Liver (tissue), 9 donors: ENCODE data around the gene PLCL1. TPM values are rescaled to one million over a fixed set of nuclear protein-coding genes. Genes with fewer than 3 reads are reported as not detected.

Experiments used
- DNase-seq: peaks from one replicate; pipeline ENCODE4 v3.0.0-alpha.2; 2017; ENCODE audit warnings: low spot score
- H3K27ac ChIP-seq, 2 donors: one replicate each; pipeline ENCODE4 v1.7.0; 2013; ENCODE audit warnings: inconsistent platforms in 2 of 2, low read length in 2 of 2, control low read depth in 1 of 2, low read depth in 1 of 2, mild to moderate bottlenecking in 1 of 2
- H3K27me3 ChIP-seq, 4 donors: one replicate each; pipeline versions ENCODE4 v1.6.1 to v1.7.0; 2013; ENCODE audit warnings: low read length in 3 of 4, inconsistent platforms in 1 of 4, mild to moderate bottlenecking in 1 of 4, moderate library complexity in 1 of 4; ENCODE audit not compliant: control insufficient read depth in 4 of 4, insufficient read depth in 4 of 4
- H3K36me3 ChIP-seq, 4 donors: one replicate each; pipeline versions ENCODE4 v1.6.1 to v1.7.0; 2013; ENCODE audit warnings: low read length in 3 of 4, mild to moderate bottlenecking in 3 of 4, low read depth in 1 of 4, moderate library complexity in 1 of 4; ENCODE audit not compliant: control insufficient read depth in 4 of 4, insufficient read depth in 3 of 4
- H3K4me1 ChIP-seq, 4 donors: one replicate each; pipeline versions ENCODE4 v1.6.1 to v1.7.0; 2013; ENCODE audit warnings: low read length in 3 of 4, mild to moderate bottlenecking in 3 of 4, moderate library complexity in 1 of 4; ENCODE audit not compliant: control insufficient read depth in 4 of 4, insufficient read depth in 4 of 4
- H3K4me3 ChIP-seq, 3 donors: one replicate each; pipeline versions ENCODE4 v1.6.1 to v1.7.0; 2013; ENCODE audit warnings: low read length in 3 of 3, control low read depth in 1 of 3, low read depth in 1 of 3, mild to moderate bottlenecking in 1 of 3
- H3K9ac ChIP-seq, 2 donors: one replicate each; pipeline ENCODE4 v1.7.0; 2013; ENCODE audit warnings: low read length in 2 of 2, mild to moderate bottlenecking in 2 of 2, moderate library complexity in 2 of 2, control low read depth in 1 of 2, low read depth in 1 of 2
- H3K9me3 ChIP-seq, 4 donors: one replicate each; pipeline versions ENCODE4 v1.6.1 to v1.7.0; 2013; ENCODE audit warnings: low read length in 3 of 4; ENCODE audit not compliant: control insufficient read depth in 4 of 4
- ATF3 ChIP-seq: IDR thresholded peaks from 2 replicates; pipeline ENCODE4 v1.6.1; 2016; ENCODE audit warnings: antibody characterized with exemption
- CTCF ChIP-seq: fragments of 150-350 bp; IDR thresholded peaks from 2 replicates; pipeline ENCODE4 v1.5.1; 2017; ENCODE audit warnings: improper control_type of control experiment, low read depth, low read length; ENCODE audit not compliant: missing input control
- EGR1 ChIP-seq, 2 donors: IDR thresholded peaks; 2 replicates each; pipeline ENCODE4 v1.6.1; 2016 to 2018; ENCODE audit warnings: antibody characterized with exemption in 2 of 2, low read depth in 2 of 2
- FOXA1 ChIP-seq: IDR thresholded peaks from 2 replicates; pipeline ENCODE4 v1.6.1; 2016; ENCODE audit warnings: antibody characterized with exemption
- FOXA2 ChIP-seq: IDR thresholded peaks from 2 replicates; pipeline ENCODE4 v1.6.1; 2016; ENCODE audit warnings: antibody characterized with exemption
- GABPA ChIP-seq, 2 donors: IDR thresholded peaks in 1 of 2; conservative IDR thresholded peaks in 1 of 2; 2 replicates each; pipeline ENCODE4 v1.6.1; 2016; ENCODE audit warnings: antibody characterized with exemption in 2 of 2, mild to moderate bottlenecking in 1 of 2, moderate library complexity in 1 of 2
- HNF4A ChIP-seq, 2 donors: conservative IDR thresholded peaks; 2 replicates each; pipeline ENCODE4 v1.6.1; 2016; ENCODE audit warnings: antibody characterized with exemption in 2 of 2, mild to moderate bottlenecking in 2 of 2
- HNF4G ChIP-seq: IDR thresholded peaks from 2 replicates; pipeline ENCODE4 v1.6.1; 2016; ENCODE audit warnings: antibody characterized with exemption
- JUND ChIP-seq, 2 donors: IDR thresholded peaks; 2 replicates each; pipeline ENCODE4 v1.6.1; 2016; ENCODE audit warnings: antibody characterized with exemption in 2 of 2
- MAX ChIP-seq: IDR thresholded peaks from 2 replicates; pipeline ENCODE4 v1.6.1; 2016; ENCODE audit warnings: antibody characterized with exemption
- NR2F2 ChIP-seq: IDR thresholded peaks from 2 replicates; pipeline ENCODE4 v1.6.1; 2016; ENCODE audit warnings: antibody characterized with exemption
- RAD21 ChIP-seq, 2 donors: IDR thresholded peaks; 2 replicates each; pipeline ENCODE4 v1.6.1; 2016; ENCODE audit warnings: antibody characterized with exemption in 2 of 2, mild to moderate bottlenecking in 2 of 2
- REST ChIP-seq: IDR thresholded peaks from 2 replicates; pipeline ENCODE4 v1.6.1; 2016; ENCODE audit warnings: antibody characterized with exemption, mild to moderate bottlenecking
- RXRA ChIP-seq, 2 donors: IDR thresholded peaks; 2 replicates each; pipeline ENCODE4 v1.6.1; 2017 to 2018; ENCODE audit warnings: antibody characterized with exemption in 2 of 2, mild to moderate bottlenecking in 1 of 2
- SP1 ChIP-seq: IDR thresholded peaks from 2 replicates; pipeline ENCODE4 v1.6.1; 2018; ENCODE audit warnings: antibody characterized with exemption, mild to moderate bottlenecking
- TAF1 ChIP-seq: conservative IDR thresholded peaks from 2 replicates; pipeline ENCODE4 v1.6.1; 2016; ENCODE audit warnings: antibody characterized with exemption, mild to moderate bottlenecking
- YY1 ChIP-seq: IDR thresholded peaks from 2 replicates; pipeline ENCODE4 v1.6.1; 2016; ENCODE audit warnings: antibody characterized with exemption, mild to moderate bottlenecking
- ZBTB33 ChIP-seq: IDR thresholded peaks from 2 replicates; pipeline ENCODE4 v1.6.1; 2016; ENCODE audit warnings: antibody characterized with exemption
- WGBS: extraction: QIAGEN DNeasy Blood & Tissue Kit; methylation state at CpG from one replicate; pipeline ENCODE4 v1.1.7; 2013; 5-methylcytosine and 5-hydroxymethylcytosine counted together
- polyA plus RNA-seq, 2 donors: library from polyadenylated mRNA; stranded (reverse) in 1 of 2; unstranded in 1 of 2; fragments of 200-250 nt in 1 of 2; fragments of >200 nt in 1 of 2; fragmentation: Nextera tagmentation in 1 of 2; extraction: Ambion mirVana in 1 of 2; gene quantifications; one replicate each; pipeline versions ENCODE4 v1.2.1 to v1.2.3, GENCODE V29; 2013 to 2015
- total RNA-seq, 2 donors: library from RNA; depleted of rRNA; stranded (reverse); fragments of >200 nt; gene quantifications; one replicate each; pipeline ENCODE4 v1.2.3, GENCODE V29; 2014
- donor health status: healthy.
- donor health status: healthy.
- donor health status: healthy.
- donor health status: healthy.
- donor health status: healthy.

PLCL1 gene
- total and polyA plus RNA-seq, 4 donors: 0.08 to 0.59 (median 0.31) TPM

- no peak for DNase-seq
- TF ChIP-seq RXRA (IDR thresholded peaks at IDR 0.05) (no peak), CTCF (no peak), ATF3 (no peak), EGR1 (IDR thresholded peaks at IDR 0.05; ENCODE audit: low read depth in 2 of 2) (no peak), TAF1 (no peak), SP1 (no peak), GABPA (IDR thresholded peaks at IDR 0.05 in 1 of 2, conservative IDR thresholded peaks at IDR 0.05 in 1 of 2) (no peak), RAD21 (IDR thresholded peaks at IDR 0.05) (no peak), FOXA1 (no peak), ZBTB33 (no peak), NR2F2 (no peak), YY1 (no peak), JUND (IDR thresholded peaks at IDR 0.05) (no peak), REST (no peak), FOXA2 (no peak), HNF4A (conservative IDR thresholded peaks at IDR 0.05) (no peak)
- Histone ChIP-seq H3K9me3 (peaks cover 1 to 9% (median 5%) of the 10 kb centered on the region in 4 donors), H3K9ac (no peak overlapping the region), H3K27me3 (peaks cover 0 to 2% (median 0%) of the 10 kb centered on the region in 4 donors), H3K4me1 (no peaks in the 10 kb centered on the region), H3K4me3 (no peak overlapping the region), H3K36me3 (no peaks in the 10 kb centered on the region), H3K27ac (no peak overlapping the region)
- 52% methylated on average over 4 of the region's 4 CpGs for WGBS
Measured at GRCh38 chr2:198016243-198016642, 211.8 kb downstream of the PLCL1 start.

- DNase-seq: no peak
- 58% methylated on average over 2 of the region's 2 CpGs for WGBS
- no peaks in the 10 kb centered on the region for H3K36me3 ChIP-seq
- TF ChIP-seq NR2F2 (no peak), GABPA (IDR thresholded peaks at IDR 0.05 in 1 of 2, conservative IDR thresholded peaks at IDR 0.05 in 1 of 2) (no peak), JUND (IDR thresholded peaks at IDR 0.05) (no peak), HNF4G (no peak), YY1 (no peak), SP1 (no peak), TAF1 (no peak), EGR1 (IDR thresholded peaks at IDR 0.05; ENCODE audit: low read depth in 2 of 2) (no peak), REST (no peak), ZBTB33 (no peak), RAD21 (IDR thresholded peaks at IDR 0.05) (no peak), FOXA1 (no peak), MAX (no peak), RXRA (IDR thresholded peaks at IDR 0.05) (no peak), FOXA2 (no peak)
Measured at GRCh38 chr2:198017068-198017467, 212.7 kb downstream of the PLCL1 start.

More at GRCh38 chr2:198017068-198017467, 212.7 kb downstream of the PLCL1 start:
- Histone ChIP-seq H3K4me1 (no peaks in the 10 kb centered on the region), H3K27me3 (peaks cover 0 to 2% (median 0%) of the 10 kb centered on the region in 4 donors), H3K27ac (no peak overlapping the region), H3K4me3 (no peak overlapping the region), H3K9ac (no peak overlapping the region), H3K9me3 (peaks cover under 1 to 3% (median 2%) of the 10 kb centered on the region in 4 donors)
